WTC11 (cell line): ENCODE data around the gene PKNOX1. TPM values are rescaled to one million over a fixed set of nuclear protein-coding genes. Genes with fewer than 3 reads are reported as not detected.
A peak's percentile ranks its signal among the peaks of the same experiment; 100 is the strongest.

Experiments used
- ATAC-seq: fragments of 200-7000 bp; cut with Tn5 transposase; 2 replicates; pipeline ENCODE4 v1.10.0; 2021; ENCODE audit warnings: mild to moderate bottlenecking, moderate library complexity
- CTCF ChIA-PET: fragments of 300-600 bp; sonication (Branson Sonifier 250); formaldehyde crosslinking; loops from one replicate; lab custom pipeline; 2021; ENCODE audit warnings: antibody characterized with exemption; lab: Charles Lee
- POLR2A ChIA-PET: fragments of 350-600 bp; sonication (Branson Sonifier 250); formaldehyde crosslinking; loops from one replicate; lab custom pipeline; 2021; ENCODE audit warnings: antibody characterized with exemption; lab: Charles Lee
- DNase-seq: peaks from one replicate; pipeline ENCODE4 v3.0.0; 2021; ENCODE audit warnings: low spot score
- H3K27ac Mint-ChIP-seq: 2 replicates; pipeline ENCODE4 v1.8.0; 2021; ENCODE audit warnings: mixed read lengths
- H3K27me3 Mint-ChIP-seq: 2 replicates; pipeline ENCODE4 v1.8.0; 2021; ENCODE audit warnings: low read depth, mild to moderate bottlenecking, moderate library complexity, mixed read lengths
- H3K36me3 Mint-ChIP-seq: 2 replicates; pipeline ENCODE4 v1.8.0; 2021; ENCODE audit warnings: mixed read lengths
- H3K4me1 Mint-ChIP-seq: 2 replicates; pipeline ENCODE4 v1.8.0; 2022; ENCODE audit warnings: mixed read lengths
- H3K4me3 Mint-ChIP-seq: 2 replicates; pipeline ENCODE4 v1.8.0; 2021; ENCODE audit warnings: mild to moderate bottlenecking, moderate library complexity, mixed read lengths
- H3K9me3 Mint-ChIP-seq: 2 replicates; pipeline ENCODE4 v1.8.0; 2021; ENCODE audit warnings: mixed read lengths
- ESRRA ChIP-seq: sonication (generic); formaldehyde crosslinking; IDR thresholded peaks from 2 replicates; pipeline ENCODE4 v1.8.1; 2022; ENCODE audit warnings: mild to moderate bottlenecking, missing genetic modification reagents, borderline replicate concordance
- GTF2I ChIP-seq: fragments of 250-450 bp; sonication (Bioruptor Pico); conservative IDR thresholded peaks from 2 replicates; pipeline ENCODE4 v1.4.0; 2021; ENCODE audit warnings: mild to moderate bottlenecking
- NR2C2 ChIP-seq: sonication (generic); formaldehyde crosslinking; IDR thresholded peaks from 2 replicates; pipeline ENCODE4 v1.8.0; 2022; ENCODE audit warnings: mild to moderate bottlenecking, missing genetic modification reagents
- SP1 ChIP-seq: sonication (generic); formaldehyde crosslinking; conservative IDR thresholded peaks from 2 replicates; pipeline ENCODE4 v1.8.1; 2022; ENCODE audit warnings: missing genetic modification reagents
- TCF7 ChIP-seq: sonication (generic); formaldehyde crosslinking; IDR thresholded peaks from 2 replicates; pipeline ENCODE4 v1.8.0; 2022; ENCODE audit warnings: mild to moderate bottlenecking, low read depth, missing genetic modification reagents, moderate library complexity
- ZNF232 ChIP-seq: sonication (generic); formaldehyde crosslinking; IDR thresholded peaks from 2 replicates; pipeline ENCODE4 v1.8.0; 2022; ENCODE audit warnings: mild to moderate bottlenecking, missing genetic modification reagents
- ZNF416 ChIP-seq: fragments of 250-450 bp; sonication (Bioruptor Pico); IDR thresholded peaks from 2 replicates; pipeline ENCODE4 v1.9.0; 2021; ENCODE audit warnings: mild to moderate bottlenecking, inconsistent platforms
- total RNA-seq: library from RNA; stranded (reverse); gene quantifications from 3 replicates; pipeline ENCODE4 v1.2.3, GENCODE V29; 2021
- TF ChIP-seq, protein P1 (sequence below): sonication (generic); formaldehyde crosslinking; IDR thresholded peaks from 2 replicates; pipeline ENCODE4 v1.8.0; 2023; ENCODE audit warnings: missing genetic modification reagents
- TF ChIP-seq, protein P2 (sequence below): sonication (generic); formaldehyde crosslinking; IDR thresholded peaks from 2 replicates; pipeline ENCODE4 v1.8.1; 2022; ENCODE audit warnings: low read depth, mild to moderate bottlenecking, moderate library complexity, missing genetic modification reagents, borderline replicate concordance
- TF ChIP-seq, protein P3 (sequence below): sonication (generic); formaldehyde crosslinking; conservative IDR thresholded peaks from 2 replicates; pipeline ENCODE4 v1.8.1; 2023; ENCODE audit warnings: mild to moderate bottlenecking, low read depth, missing genetic modification reagents, moderate library complexity
- TF ChIP-seq, protein P4 (sequence below): fragments of 250-450 bp; sonication (Bioruptor Pico); IDR thresholded peaks from 2 replicates; pipeline ENCODE4 v2.1.2; 2022; ENCODE audit warnings: mild to moderate bottlenecking, moderate library complexity

The PKNOX1 gene
- total RNA-seq, 1 experiment from 2014 or later = 23.0 TPM

DNA sequence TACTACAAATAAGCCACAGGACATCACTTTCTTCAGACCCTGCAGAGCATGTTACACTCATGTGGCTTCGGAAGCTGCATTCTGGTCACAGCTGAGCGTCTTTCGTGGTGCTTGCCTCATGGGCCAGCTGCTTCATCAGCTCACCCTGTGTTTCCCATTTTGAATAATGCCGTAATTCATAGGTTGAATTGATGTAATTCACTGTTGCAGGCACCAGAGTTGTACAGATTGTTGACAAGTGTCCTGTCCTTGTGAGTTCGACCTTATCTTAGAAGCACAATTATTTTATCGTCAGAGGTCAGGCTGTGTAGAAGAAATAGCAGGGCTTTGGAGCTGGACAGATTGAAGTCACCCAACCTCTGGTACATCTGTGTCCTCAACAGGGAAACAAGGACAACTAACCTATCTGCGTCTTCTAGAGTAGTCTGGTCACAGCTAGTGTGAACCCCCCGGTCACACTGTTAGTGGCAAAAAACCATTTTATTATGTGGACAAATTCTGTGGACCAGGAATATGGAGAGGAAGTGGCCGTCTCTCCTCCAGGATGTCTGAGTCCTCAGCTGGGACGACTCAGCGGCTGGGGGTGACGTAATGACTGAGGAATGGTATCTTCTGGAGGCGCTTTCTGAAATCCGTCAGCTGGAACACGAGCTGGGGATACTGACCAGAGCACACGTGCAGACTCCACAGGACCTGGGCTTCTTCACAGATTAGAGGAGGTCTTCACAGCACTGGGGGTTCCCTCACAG is 17.8 kb downstream of the PKNOX1 start:
- H3K36me3 Mint-ChIP-seq = peaks cover 6% of the 10 kb centered on the region
- ChIA-PET CTCF (interaction anchor here (0.7 to 1.3 kb wide), 3 partner anchors 11 to 69 kb away, joined by 3 to 4 read pairs (median 3); no protein-coding TSS in a partner anchor), POLR2A (interaction anchor here (1.0 to 2.7 kb wide), 4 partner anchors 10 to 21 kb away, joined by 3 to 10 read pairs (median 4); partner anchors contain the start of gene PKNOX1)
- TF ChIP-seq SP1 (CRISPR knock-in tag) = 0 out of 2 replicates have a peak, but pooled peaks have one; percentile 28
- TF ChIP-seq ZNF416 = no peak
- DNase-seq (no peak), ATAC-seq (peak; percentile 34)
- H3K9me3 Mint-ChIP-seq = peaks cover 5% of the 10 kb centered on the region
- H3K27me3 Mint-ChIP-seq = no peaks in the 10 kb centered on the region
- peak overlapping the region; percentile 92 for H3K27ac Mint-ChIP-seq
- H3K4me3 Mint-ChIP-seq = no peak overlapping the region
- H3K4me1 Mint-ChIP-seq = peaks cover 41% of the 10 kb centered on the region

DNA sequence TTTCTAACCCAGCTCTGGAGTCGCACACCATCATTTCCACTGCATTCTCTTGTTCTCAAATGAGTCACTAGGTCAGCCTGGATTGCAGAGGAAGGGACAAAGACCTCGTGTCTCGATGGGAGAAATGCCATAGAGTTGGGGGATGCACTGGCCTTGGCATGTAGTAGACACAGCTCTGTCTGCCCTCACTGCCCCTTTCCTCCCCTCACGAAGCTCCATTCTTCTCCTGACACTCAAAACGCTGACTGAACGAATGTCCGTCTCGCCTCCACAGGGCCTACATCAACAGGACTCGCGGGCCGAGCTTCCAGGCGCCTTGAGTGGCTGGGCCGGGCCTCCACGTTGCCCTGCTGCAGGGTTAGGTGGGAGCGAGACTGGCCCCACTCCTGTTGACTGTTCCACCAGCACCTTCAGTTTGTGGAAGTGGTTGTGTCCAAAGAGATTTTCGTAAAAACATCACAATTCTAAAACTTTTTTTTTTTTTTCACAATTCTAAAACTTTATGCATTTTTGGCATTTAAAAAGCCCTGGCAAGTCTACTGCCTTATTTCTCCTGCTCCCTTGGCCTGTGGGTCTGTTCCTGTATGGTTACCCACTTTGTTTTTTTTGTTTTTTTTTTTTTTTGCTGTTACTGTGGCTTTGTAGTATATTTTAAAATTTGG is 18.8 kb downstream of the PKNOX1 start:
- H3K4me1 Mint-ChIP-seq = peaks cover 36% of the 10 kb centered on the region
- DNase-seq = no peak
- POLR2A ChIA-PET = interaction anchor here (0.6 to 1.1 kb wide), 3 partner anchors 11 to 82 kb away, joined by 3 to 4 read pairs (median 4); partner anchors contain the start of gene PKNOX1
- H3K9me3 Mint-ChIP-seq = peaks cover 15% of the 10 kb centered on the region
- no peak for ATAC-seq
- no peaks in the 10 kb centered on the region; the same call in 1 of the 2 replicates for H3K27me3 Mint-ChIP-seq
- peak overlapping the region; percentile 50 for H3K27ac Mint-ChIP-seq
- CTCF ChIA-PET = interaction anchor here (0.7 to 1.3 kb wide), 3 partner anchors 12 to 70 kb away, joined by 3 to 4 read pairs (median 3); no protein-coding TSS in a partner anchor
- no peak overlapping the region for H3K4me3 Mint-ChIP-seq
- TF ChIP-seq TCF7 (CRISPR knock-in tag) = no peak
- TF ChIP-seq ZNF232 (CRISPR knock-in tag) = no peak
- no peak for TF ChIP-seq ZNF416
- no peak for TF ChIP-seq ESRRA
- TF ChIP-seq, protein P1, sequence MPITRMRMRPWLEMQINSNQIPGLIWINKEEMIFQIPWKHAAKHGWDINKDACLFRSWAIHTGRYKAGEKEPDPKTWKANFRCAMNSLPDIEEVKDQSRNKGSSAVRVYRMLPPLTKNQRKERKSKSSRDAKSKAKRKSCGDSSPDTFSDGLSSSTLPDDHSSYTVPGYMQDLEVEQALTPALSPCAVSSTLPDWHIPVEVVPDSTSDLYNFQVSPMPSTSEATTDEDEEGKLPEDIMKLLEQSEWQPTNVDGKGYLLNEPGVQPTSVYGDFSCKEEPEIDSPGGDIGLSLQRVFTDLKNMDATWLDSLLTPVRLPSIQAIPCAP (CRISPR knock-in tag) = no peak
- TF ChIP-seq, all 79 proteins: peak for 0
- H3K36me3 Mint-ChIP-seq = peaks cover 16% of the 10 kb centered on the region

DNA sequence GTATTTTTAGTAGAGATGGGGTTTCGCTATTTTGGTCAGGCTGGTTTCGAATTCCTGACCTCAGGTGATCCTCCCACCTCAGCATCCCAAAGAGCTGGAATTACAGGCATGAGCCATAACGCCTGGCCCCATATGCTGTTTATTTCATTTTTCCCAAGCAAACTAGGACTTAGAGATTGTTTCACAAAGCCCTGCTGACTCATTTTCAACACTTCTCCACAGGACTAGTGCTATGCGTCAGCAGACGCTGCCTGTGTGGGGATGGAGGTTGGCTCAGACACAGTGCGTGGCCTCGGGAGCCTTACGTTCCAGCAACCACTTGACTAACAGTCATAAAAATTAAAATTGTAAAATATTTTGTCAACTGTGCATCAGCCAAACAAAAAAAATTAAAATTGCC is 22.7 kb downstream of the PKNOX1 start:
- H3K9me3 Mint-ChIP-seq = peaks cover 41% of the 10 kb centered on the region
- H3K27me3 Mint-ChIP-seq = no peaks in the 10 kb centered on the region; the same call in 1 of the 2 replicates
- POLR2A ChIA-PET = no interaction called here
- no peak for DNase-seq
- peaks cover 15% of the 10 kb centered on the region for H3K4me1 Mint-ChIP-seq
- CTCF ChIA-PET = no interaction called here
- no peak overlapping the region for H3K4me3 Mint-ChIP-seq
- H3K36me3 Mint-ChIP-seq = peaks cover 46% of the 10 kb centered on the region
- ATAC-seq = no peak
- no peak overlapping the region for H3K27ac Mint-ChIP-seq
- TF ChIP-seq, protein P2, sequence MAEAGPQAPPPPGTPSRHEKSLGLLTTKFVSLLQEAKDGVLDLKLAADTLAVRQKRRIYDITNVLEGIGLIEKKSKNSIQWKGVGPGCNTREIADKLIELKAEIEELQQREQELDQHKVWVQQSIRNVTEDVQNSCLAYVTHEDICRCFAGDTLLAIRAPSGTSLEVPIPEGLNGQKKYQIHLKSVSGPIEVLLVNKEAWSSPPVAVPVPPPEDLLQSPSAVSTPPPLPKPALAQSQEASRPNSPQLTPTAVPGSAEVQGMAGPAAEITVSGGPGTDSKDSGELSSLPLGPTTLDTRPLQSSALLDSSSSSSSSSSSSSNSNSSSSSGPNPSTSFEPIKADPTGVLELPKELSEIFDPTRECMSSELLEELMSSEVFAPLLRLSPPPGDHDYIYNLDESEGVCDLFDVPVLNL (CRISPR knock-in tag) = no peak
- TF ChIP-seq, protein P3, sequence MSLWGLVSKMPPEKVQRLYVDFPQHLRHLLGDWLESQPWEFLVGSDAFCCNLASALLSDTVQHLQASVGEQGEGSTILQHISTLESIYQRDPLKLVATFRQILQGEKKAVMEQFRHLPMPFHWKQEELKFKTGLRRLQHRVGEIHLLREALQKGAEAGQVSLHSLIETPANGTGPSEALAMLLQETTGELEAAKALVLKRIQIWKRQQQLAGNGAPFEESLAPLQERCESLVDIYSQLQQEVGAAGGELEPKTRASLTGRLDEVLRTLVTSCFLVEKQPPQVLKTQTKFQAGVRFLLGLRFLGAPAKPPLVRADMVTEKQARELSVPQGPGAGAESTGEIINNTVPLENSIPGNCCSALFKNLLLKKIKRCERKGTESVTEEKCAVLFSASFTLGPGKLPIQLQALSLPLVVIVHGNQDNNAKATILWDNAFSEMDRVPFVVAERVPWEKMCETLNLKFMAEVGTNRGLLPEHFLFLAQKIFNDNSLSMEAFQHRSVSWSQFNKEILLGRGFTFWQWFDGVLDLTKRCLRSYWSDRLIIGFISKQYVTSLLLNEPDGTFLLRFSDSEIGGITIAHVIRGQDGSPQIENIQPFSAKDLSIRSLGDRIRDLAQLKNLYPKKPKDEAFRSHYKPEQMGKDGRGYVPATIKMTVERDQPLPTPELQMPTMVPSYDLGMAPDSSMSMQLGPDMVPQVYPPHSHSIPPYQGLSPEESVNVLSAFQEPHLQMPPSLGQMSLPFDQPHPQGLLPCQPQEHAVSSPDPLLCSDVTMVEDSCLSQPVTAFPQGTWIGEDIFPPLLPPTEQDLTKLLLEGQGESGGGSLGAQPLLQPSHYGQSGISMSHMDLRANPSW = no peak
- TF ChIP-seq GTF2I (CRISPR knock-in tag) = no peak
- TF ChIP-seq NR2C2 (CRISPR knock-in tag) = no peak
- TF ChIP-seq, protein P4, sequence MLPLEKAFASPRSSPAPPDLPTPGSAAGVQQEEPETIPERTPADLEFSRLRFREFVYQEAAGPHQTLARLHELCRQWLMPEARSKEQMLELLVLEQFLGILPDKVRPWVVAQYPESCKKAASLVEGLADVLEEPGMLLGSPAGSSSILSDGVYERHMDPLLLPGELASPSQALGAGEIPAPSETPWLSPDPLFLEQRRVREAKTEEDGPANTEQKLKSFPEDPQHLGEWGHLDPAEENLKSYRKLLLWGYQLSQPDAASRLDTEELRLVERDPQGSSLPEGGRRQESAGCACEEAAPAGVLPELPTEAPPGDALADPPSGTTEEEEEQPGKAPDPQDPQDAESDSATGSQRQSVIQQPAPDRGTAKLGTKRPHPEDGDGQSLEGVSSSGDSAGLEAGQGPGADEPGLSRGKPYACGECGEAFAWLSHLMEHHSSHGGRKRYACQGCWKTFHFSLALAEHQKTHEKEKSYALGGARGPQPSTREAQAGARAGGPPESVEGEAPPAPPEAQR (CRISPR knock-in tag) = no peak
